Naive thymus-derived CD4-positive, alpha-beta T cell (primary cell): ENCODE measurements around the gene VPS33B. TPM values are rescaled to one million over a fixed set of nuclear protein-coding genes. Genes with fewer than 3 reads are reported as not detected.

Experiments used
- ATAC-seq: fragments of 150-1000 bp; cut with Tn5 transposase; 2 replicates; pipeline ENCODE4 v1.10.0; 2021; ENCODE audit warnings: mild to moderate bottlenecking, moderate library complexity
- CTCF ChIA-PET: fragments of 350-600 bp; sonication (Branson Sonifier 250); formaldehyde crosslinking; loops from one replicate; lab custom pipeline; 2021; ENCODE audit warnings: antibody characterized with exemption; lab: Charles Lee
- POLR2A ChIA-PET: fragments of 350-600 bp; sonication (Branson Sonifier 250); formaldehyde crosslinking; loops from one replicate; lab custom pipeline; 2021; ENCODE audit warnings: antibody characterized with exemption, inconsistent platforms; lab: Charles Lee
- DNase-seq, 9 donors: peaks; one replicate each; pipeline versions ENCODE4 v3.0.0 to v3.0.0-alpha.2; 2020 to 2022; ENCODE audit warnings: mixed read lengths in 1 of 9
- H3K27ac ChIP-seq: one replicate; pipeline ENCODE4 v1.7.0; 2013; ENCODE audit warnings: mild to moderate bottlenecking, low read depth, low read length, moderate library complexity
- H3K27me3 ChIP-seq, 2 donors: one replicate each; pipeline ENCODE4 v1.7.0; 2013; ENCODE audit warnings: low read length in 2 of 2, mild to moderate bottlenecking in 2 of 2, moderate library complexity in 2 of 2; ENCODE audit not compliant: control insufficient read depth in 2 of 2, insufficient read depth in 2 of 2
- H3K36me3 ChIP-seq, 3 experiments: 1 replicate in 2 of 3; 2 replicates in 1 of 3; pipeline ENCODE4 v1.7.0; 2013; ENCODE audit warnings: low read length in 3 of 3, mild to moderate bottlenecking in 3 of 3, moderate library complexity in 1 of 3; ENCODE audit not compliant: insufficient read depth in 3 of 3, control insufficient read depth in 2 of 3
- H3K4me1 ChIP-seq, 2 donors: one replicate each; pipeline ENCODE4 v1.7.0; 2013; ENCODE audit warnings: low read length in 2 of 2, mild to moderate bottlenecking in 2 of 2, moderate library complexity in 1 of 2; ENCODE audit not compliant: control insufficient read depth in 2 of 2, insufficient read depth in 2 of 2
- H3K4me3 ChIP-seq: 2 replicates; pipeline ENCODE4 v1.7.0; 2013; ENCODE audit warnings: mild to moderate bottlenecking, low read length
- H3K9me3 ChIP-seq, 3 experiments: 1 replicate in 2 of 3; 2 replicates in 1 of 3; pipeline ENCODE4 v1.7.0; 2013; ENCODE audit warnings: low read length in 3 of 3; ENCODE audit not compliant: control insufficient read depth in 2 of 3
- H3K27ac Mint-ChIP-seq, 9 donors: one replicate each; pipeline ENCODE4 v1.8.0; 2020 to 2022; ENCODE audit warnings: mixed read lengths in 9 of 9, mild to moderate bottlenecking in 8 of 9, moderate library complexity in 5 of 9, inconsistent platforms in 2 of 9
- H3K27me3 Mint-ChIP-seq, 5 donors: one replicate each; pipeline ENCODE4 v1.8.0; 2021 to 2022; ENCODE audit warnings: mixed read lengths in 5 of 5, mild to moderate bottlenecking in 1 of 5
- H3K36me3 Mint-ChIP-seq, 5 donors: one replicate each; pipeline ENCODE4 v1.8.0; 2020 to 2022; ENCODE audit warnings: mixed read lengths in 5 of 5, mild to moderate bottlenecking in 3 of 5, inconsistent platforms in 1 of 5
- H3K4me1 Mint-ChIP-seq, 7 donors: one replicate each; pipeline ENCODE4 v1.8.0; 2020 to 2022; ENCODE audit warnings: mixed read lengths in 7 of 7, mild to moderate bottlenecking in 3 of 7, inconsistent platforms in 1 of 7
- H3K4me3 Mint-ChIP-seq, 10 donors: one replicate each; pipeline ENCODE4 v1.8.0; 2020 to 2022; ENCODE audit warnings: mild to moderate bottlenecking in 10 of 10, mixed read lengths in 10 of 10, moderate library complexity in 6 of 10, inconsistent platforms in 2 of 10
- H3K9me3 Mint-ChIP-seq, 11 donors: one replicate each; pipeline ENCODE4 v1.8.0; 2020 to 2022; ENCODE audit warnings: mixed read lengths in 11 of 11, mild to moderate bottlenecking in 4 of 11, inconsistent platforms in 1 of 11, moderate library complexity in 1 of 11
- intact Hi-C, 2 donors: fragments of 100-400 bp; cut with micrococcal nuclease; formaldehyde crosslinking; loops; one replicate each; pipeline ENCODE4 v1.15.1; 2023
- polyA plus RNA-seq, 2 donors: library from polyadenylated mRNA; unstranded; fragments of 300-500 nt; fragmentation: Illumina TruSeq; gene quantifications; one replicate each; pipeline ENCODE4 v1.2.3, GENCODE V29; 2021
- total RNA-seq, 6 experiments: library from RNA in 5 of 6; stranded (reverse) in 5 of 6; gene quantifications; 1 replicate in 5 of 6; 2 replicates in 1 of 6; pipeline ENCODE4 v1.2.3 and lab custom pipeline; 2021 to 2026

The VPS33B gene
- total and polyA plus RNA-seq, 7 experiments from 2014 or later: 8.3 to 28.1 (median 20.4) TPM

DNA sequence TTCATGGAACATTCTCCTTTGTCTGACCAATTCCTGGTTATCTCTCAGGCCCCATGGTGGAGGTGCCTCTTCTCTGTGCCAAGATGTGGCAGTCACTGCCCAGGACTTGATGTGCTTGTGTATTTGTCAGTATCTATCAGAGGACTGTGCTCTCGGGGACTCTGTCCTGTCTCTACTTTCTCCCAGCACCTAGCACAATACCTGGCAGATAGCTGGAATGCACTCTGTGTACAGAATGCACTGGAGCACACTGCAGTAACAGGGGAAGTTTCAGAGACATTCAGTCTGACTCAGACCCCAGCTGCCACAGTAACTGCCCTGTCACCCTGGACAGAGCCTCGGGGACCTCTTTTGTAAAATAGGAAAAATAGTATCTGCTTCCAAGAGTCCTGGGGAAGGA, 43.1 kb upstream of the VPS33B start:
- H3K9me3 Mint-ChIP-seq: peaks cover 0 to 12% (median 4%) of the 10 kb centered on the region in 11 donors
- Histone ChIP-seq H3K9me3 (no peaks in the 10 kb centered on the region), H3K36me3 (no peaks in the 10 kb centered on the region), H3K27me3 (peaks cover 0 to 5% of the 10 kb centered on the region in 2 donors), H3K27ac (no peak overlapping the region), H3K4me3 (no peak overlapping the region), H3K4me1 (no peaks in the 10 kb centered on the region)
- peaks cover 14 to 23% (median 20%) of the 10 kb centered on the region in 5 donors for H3K27me3 Mint-ChIP-seq
- no peak overlapping the region for H3K27ac Mint-ChIP-seq
- ChIA-PET POLR2A (no interaction called here), CTCF (no interaction called here)
- H3K36me3 Mint-ChIP-seq: peaks cover 0 to 11% (median 0%) of the 10 kb centered on the region in 5 donors
- no peak overlapping the region for H3K4me3 Mint-ChIP-seq
- intact Hi-C loops: no loop called here
- DNase-seq (no peak), ATAC-seq (no peak)
- peaks cover 0 to 2% (median 0%) of the 10 kb centered on the region in 7 donors for H3K4me1 Mint-ChIP-seq

DNA sequence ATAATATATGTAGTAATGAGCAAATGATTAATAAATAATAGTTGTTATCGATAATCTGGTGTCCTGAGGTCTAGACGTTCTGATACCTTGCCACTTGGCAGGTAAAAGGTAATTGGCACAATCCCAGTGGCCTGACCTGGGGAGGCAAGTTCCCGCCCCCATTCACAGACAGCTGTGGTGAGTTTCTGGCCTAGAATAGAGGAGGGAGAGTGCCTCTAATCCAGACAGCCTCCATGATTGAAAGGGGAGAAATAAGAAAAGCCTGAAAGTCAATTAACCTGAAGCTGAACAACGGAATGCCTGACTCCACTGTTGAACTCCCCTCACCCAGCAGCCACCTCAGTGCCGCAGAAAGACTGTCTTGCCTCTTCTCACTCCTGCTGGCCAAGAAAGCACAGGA, 39.6 kb upstream of the VPS33B start:
- ChIA-PET POLR2A (no interaction called here), CTCF (no interaction called here)
- intact Hi-C loops: no loop called here
- no peaks in the 10 kb centered on the region for H3K27me3 ChIP-seq
- ATAC-seq (no peak), DNase-seq (no peak)
- no peak overlapping the region for H3K27ac Mint-ChIP-seq
- peaks cover 0 to 2% (median 0%) of the 10 kb centered on the region in 7 donors for H3K4me1 Mint-ChIP-seq
- H3K36me3 ChIP-seq: no peaks in the 10 kb centered on the region
- no peaks in the 10 kb centered on the region for H3K4me1 ChIP-seq
- H3K27me3 Mint-ChIP-seq: peaks cover 28 to 34% (median 29%) of the 10 kb centered on the region in 5 donors
- H3K9me3 ChIP-seq: no peaks in the 10 kb centered on the region
- no peak overlapping the region for H3K27ac ChIP-seq
- H3K4me3 Mint-ChIP-seq: no peak overlapping the region
- H3K36me3 Mint-ChIP-seq: peaks cover 0 to 11% (median 0%) of the 10 kb centered on the region in 5 donors
- no peak overlapping the region for H3K4me3 ChIP-seq
- peaks cover 0 to 12% (median 4%) of the 10 kb centered on the region in 11 donors for H3K9me3 Mint-ChIP-seq

DNA sequence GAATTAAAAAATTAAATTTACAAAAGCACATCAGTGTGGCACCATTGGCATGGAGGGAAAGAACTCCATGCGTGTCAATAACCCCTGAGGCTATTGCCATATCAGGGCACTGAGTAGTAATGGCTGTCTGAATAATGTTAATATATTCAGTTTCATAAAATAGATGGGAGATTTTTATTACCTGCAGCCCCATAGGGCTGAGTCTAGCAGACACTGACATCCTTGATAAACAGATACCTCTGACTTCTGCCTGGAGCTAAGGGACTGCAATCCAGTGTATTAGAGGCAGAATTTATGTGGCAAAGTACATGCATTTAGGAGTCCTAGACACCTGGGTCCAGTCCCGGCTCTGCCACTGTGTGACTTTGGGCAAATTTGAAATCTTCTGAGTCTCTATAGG, 38.8 kb upstream of the VPS33B start:
- Histone ChIP-seq H3K27me3 (no peaks in the 10 kb centered on the region), H3K27ac (no peak overlapping the region), H3K9me3 (no peaks in the 10 kb centered on the region), H3K4me3 (no peak overlapping the region), H3K4me1 (no peaks in the 10 kb centered on the region), H3K36me3 (no peaks in the 10 kb centered on the region)
- no peak overlapping the region for H3K27ac Mint-ChIP-seq
- H3K27me3 Mint-ChIP-seq: peaks cover 32 to 39% (median 37%) of the 10 kb centered on the region in 5 donors
- ChIA-PET POLR2A (no interaction called here), CTCF (interaction anchor here (0.7 kb wide), 1 partner anchor 385 kb away, joined by 3 read pairs; no protein-coding TSS in a partner anchor)
- intact Hi-C loops: no loop called here
- H3K4me1 Mint-ChIP-seq: peaks cover 0 to 2% (median 0%) of the 10 kb centered on the region in 7 donors
- ATAC-seq: no peak
- no peak for DNase-seq
- H3K36me3 Mint-ChIP-seq: peaks cover 0 to 11% (median 0%) of the 10 kb centered on the region in 5 donors
- no peak overlapping the region for H3K4me3 Mint-ChIP-seq
- peaks cover 0 to 12% (median 4%) of the 10 kb centered on the region in 11 donors for H3K9me3 Mint-ChIP-seq

DNA sequence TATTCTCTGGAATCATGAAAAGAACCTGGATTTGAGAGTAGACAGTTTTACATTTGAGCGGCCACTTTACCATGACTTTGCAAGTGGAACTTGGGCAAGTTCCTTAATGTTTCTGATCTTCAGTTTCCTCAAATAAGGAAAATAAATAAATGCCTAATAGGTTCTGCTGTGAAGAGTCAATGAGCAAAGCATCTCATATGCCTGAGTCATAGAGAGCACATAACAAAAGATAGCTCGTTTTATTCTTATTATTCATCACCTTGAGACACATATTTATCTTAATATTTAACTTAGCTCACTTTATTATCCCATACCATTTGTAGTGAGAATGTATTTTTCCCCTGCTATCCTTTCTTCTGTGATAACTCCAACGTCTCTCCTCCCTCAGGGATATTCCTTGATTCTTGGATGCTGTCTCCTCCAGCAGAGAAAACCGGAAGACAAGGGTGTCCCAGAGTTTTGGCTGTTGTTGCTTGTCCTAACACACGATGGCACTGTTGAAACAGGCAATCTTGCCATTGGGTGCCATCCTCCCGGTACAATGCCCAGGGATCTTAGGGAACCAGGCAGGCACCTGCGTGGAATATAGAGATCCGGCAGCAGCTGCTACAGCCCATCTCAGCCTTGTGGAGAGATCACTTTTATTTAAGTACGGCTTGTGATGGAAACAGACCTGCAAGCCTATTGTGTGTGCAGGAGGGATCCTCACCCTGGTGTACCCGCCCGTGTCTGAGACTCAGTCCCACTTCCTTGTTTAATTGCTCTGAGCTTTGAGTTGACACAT, 33.3 kb upstream of the VPS33B start:
- ATAC-seq: peak; percentile 60
- peak in 6 of 9 donors; percentile 17 to 32 (median 24) for DNase-seq
- H3K27ac Mint-ChIP-seq: no peak overlapping the region
- H3K4me1 ChIP-seq: no peaks in the 10 kb centered on the region
- ChIA-PET CTCF (interaction anchor here (0.6 to 3.2 kb wide), 7 partner anchors 9 to 886 kb away, joined by 3 to 30 read pairs (median 4); no protein-coding TSS in a partner anchor), POLR2A (no interaction called here)
- H3K4me3 ChIP-seq: no peak overlapping the region
- peaks cover 0 to 5% (median 0%) of the 10 kb centered on the region in 7 donors for H3K4me1 Mint-ChIP-seq
- no peaks in the 10 kb centered on the region for H3K27me3 ChIP-seq
- H3K9me3 ChIP-seq: no peaks in the 10 kb centered on the region
- H3K36me3 Mint-ChIP-seq: no peaks in the 10 kb centered on the region
- H3K27ac ChIP-seq: no peak overlapping the region
- peaks cover 0 to under 1% (median 0%) of the 10 kb centered on the region in 11 donors for H3K9me3 Mint-ChIP-seq
- no peaks in the 10 kb centered on the region for H3K36me3 ChIP-seq
- intact Hi-C loops: loop anchor here (1.0 to 5.0 kb wide), 3 partner anchors 169 to 467 kb away; no protein-coding TSS in a partner anchor
- no peak overlapping the region for H3K4me3 Mint-ChIP-seq
- H3K27me3 Mint-ChIP-seq: peaks cover 63 to 72% (median 66%) of the 10 kb centered on the region in 5 donors

DNA sequence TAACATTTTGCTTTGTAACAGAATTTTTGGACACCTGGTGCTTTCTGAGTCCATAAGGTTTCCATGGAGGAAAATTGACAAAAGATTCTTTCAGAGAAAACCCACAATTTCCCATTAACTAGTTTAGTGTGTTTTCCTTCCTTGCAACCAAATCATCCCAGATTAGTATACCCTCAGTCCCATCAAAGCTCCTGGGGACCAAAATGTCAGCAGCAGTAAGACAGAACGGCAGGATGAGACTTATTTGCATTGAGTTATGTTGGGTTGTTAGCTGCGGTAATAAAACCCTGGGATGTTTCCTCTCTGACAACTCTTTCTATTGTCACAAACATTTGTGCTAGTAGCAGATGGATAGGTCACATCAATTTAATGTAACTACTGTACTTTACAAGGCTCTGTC, 32.4 kb upstream of the VPS33B start:
- intact Hi-C loops: loop anchor here (5.0 kb wide), 1 partner anchor 467 kb away; no protein-coding TSS in a partner anchor
- Mint-ChIP-seq H3K4me1 (peaks cover 1 to 7% (median 3%) of the 10 kb centered on the region in 7 donors), H3K4me3 (no peak overlapping the region), H3K36me3 (no peaks in the 10 kb centered on the region), H3K27me3 (peaks cover 61 to 70% (median 63%) of the 10 kb centered on the region in 5 donors), H3K9me3 (no peaks in the 10 kb centered on the region), H3K27ac (peak overlapping the region in 1 of 9 donors; percentile 21)
- CTCF ChIA-PET: interaction anchor here (1.3 to 2.4 kb wide), 2 partner anchors 215 to 217 kb away, joined by 6 to 15 read pairs; no protein-coding TSS in a partner anchor
- POLR2A ChIA-PET: no interaction called here
- no peaks in the 10 kb centered on the region for H3K4me1 ChIP-seq
- H3K4me3 ChIP-seq: no peak overlapping the region
- H3K27me3 ChIP-seq: no peaks in the 10 kb centered on the region
- ATAC-seq (no peak), DNase-seq (no peak)
- H3K27ac ChIP-seq: no peak overlapping the region
- no peaks in the 10 kb centered on the region for H3K9me3 ChIP-seq
- no peaks in the 10 kb centered on the region for H3K36me3 ChIP-seq

DNA sequence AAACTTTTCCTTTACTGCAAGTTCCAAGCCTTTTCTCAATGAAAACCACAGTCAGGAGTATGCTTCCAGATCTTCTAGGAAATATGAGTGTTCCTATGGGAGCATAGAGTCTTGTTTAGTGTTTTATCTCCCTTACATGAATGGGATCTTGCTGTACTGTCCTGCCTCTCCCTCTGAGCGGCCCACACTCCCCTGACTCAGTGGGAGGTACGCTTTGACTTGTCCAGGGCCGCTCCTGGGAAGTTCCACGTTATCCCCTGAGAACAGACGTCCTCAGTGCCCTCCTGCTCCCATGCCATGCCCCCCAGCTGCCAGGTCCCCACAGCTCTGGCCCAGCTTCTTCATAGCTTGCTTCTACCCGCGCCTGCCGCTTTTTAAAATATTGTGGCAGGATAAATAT, 28.9 kb upstream of the VPS33B start:
- H3K4me3 ChIP-seq: no peak overlapping the region
- H3K9me3 ChIP-seq: no peaks in the 10 kb centered on the region
- ATAC-seq: no peak
- H3K36me3 ChIP-seq: no peaks in the 10 kb centered on the region
- H3K4me1 ChIP-seq: peaks cover 3 to 6% of the 10 kb centered on the region in 2 donors
- ChIA-PET CTCF (no interaction called here), POLR2A (interaction anchor here (1.0 kb wide), 1 partner anchor 95 kb away, joined by 3 read pairs; no protein-coding TSS in a partner anchor)
- H3K4me3 Mint-ChIP-seq: no peak overlapping the region
- H3K27me3 Mint-ChIP-seq: peaks cover 26 to 55% (median 35%) of the 10 kb centered on the region in 5 donors
- intact Hi-C loops: no loop called here
- peaks cover 6 to 35% (median 29%) of the 10 kb centered on the region in 7 donors for H3K4me1 Mint-ChIP-seq
- no peak for DNase-seq
- peaks cover 0 to 2% (median 0%) of the 10 kb centered on the region in 11 donors for H3K9me3 Mint-ChIP-seq
- H3K27me3 ChIP-seq: no peaks in the 10 kb centered on the region
- no peak overlapping the region for H3K27ac ChIP-seq
- H3K27ac Mint-ChIP-seq: no peak overlapping the region
- peaks cover 0 to 1% (median 0%) of the 10 kb centered on the region in 5 donors for H3K36me3 Mint-ChIP-seq
